Left kidney (tissue), 2 donors: ENCODE results near the gene GUCY2D. TPM values are rescaled to one million over a fixed set of nuclear protein-coding genes. Genes with fewer than 3 reads are reported as not detected.

ENCODE experiments used
- DNase-seq: peaks from one replicate; pipeline ENCODE4 v3.0.0-alpha.2; 2013
- polyA plus RNA-seq: library from polyadenylated mRNA; unstranded; fragments of 120-200 nt; gene quantifications from one replicate; pipeline ENCODE4 v1.2.1, GENCODE V29; 2013; ENCODE audit not compliant: insufficient read length

GUCY2D gene
- polyA plus RNA-seq, 1 donor = 0.45 TPM

- no peak for DNase-seq
Observed at GRCh38 chr17:8064561-8065019, 62.2 kb downstream of the GUCY2D start.

GRCh38 chr17:8066841-8067775 is 64.7 kb downstream of the GUCY2D start:
- no peak for DNase-seq

DNA sequence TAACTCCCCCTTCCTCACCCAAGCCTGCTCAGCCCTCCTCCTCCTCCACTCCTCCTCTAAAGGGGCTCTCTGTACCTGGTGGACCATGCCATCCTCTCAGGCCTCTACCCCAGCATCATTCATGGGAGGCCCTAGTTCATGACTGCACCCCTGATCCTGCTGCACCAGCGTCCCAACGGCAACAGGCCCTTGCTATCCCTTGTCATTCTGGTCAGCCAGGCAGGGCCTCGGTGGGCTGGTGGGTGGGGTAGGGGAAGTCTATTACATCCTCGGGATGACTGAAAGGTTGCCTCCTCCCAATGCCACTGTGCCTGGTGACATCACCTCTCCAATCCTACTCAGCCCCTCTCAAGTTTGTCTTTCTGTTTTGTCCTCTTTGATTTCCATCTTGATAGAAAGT is 65.4 kb downstream of the GUCY2D start:
- DNase-seq = no peak

- no peak for DNase-seq
Observed at GRCh38 chr17:8068736-8069586, 66.5 kb downstream of the GUCY2D start.

GRCh38 chr17:8069587-8069860 is 67.1 kb downstream of the GUCY2D start:
- DNase-seq = no peak

Other genes with a start within 250 kb of the GUCY2D start
- 20.5 TPM for gene KDM6B, start 168.4 kb upstream of the GUCY2D start, polyA plus RNA-seq
- gene TMEM88, start 147.5 kb upstream of the GUCY2D start, polyA plus RNA-seq = 18.3 TPM
- 70.0 TPM for gene NAA38, start 145.1 kb upstream of the GUCY2D start, polyA plus RNA-seq
- gene CYB5D1, start 144.6 kb upstream of the GUCY2D start, polyA plus RNA-seq = 29.7 TPM
- 195 TPM for gene CHD3, start 113.8 kb upstream of the GUCY2D start, polyA plus RNA-seq
- gene RNF227, start 86.3 kb upstream of the GUCY2D start, polyA plus RNA-seq = 4.5 TPM
- gene KCNAB3, start 72.8 kb upstream of the GUCY2D start, polyA plus RNA-seq = 12.3 TPM
- gene TRAPPC1, start 70.7 kb upstream of the GUCY2D start, polyA plus RNA-seq = 125 TPM
- gene CNTROB, start 70.4 kb upstream of the GUCY2D start, polyA plus RNA-seq = 67.3 TPM
- gene ALOX15B, start 36.4 kb downstream of the GUCY2D start, polyA plus RNA-seq = 1.0 TPM
- 1.1 TPM for gene ALOX12B, start 85.1 kb downstream of the GUCY2D start, polyA plus RNA-seq
- gene ALOXE3, start 115.9 kb downstream of the GUCY2D start, polyA plus RNA-seq = not detected
- gene HES7, start 121.5 kb downstream of the GUCY2D start, polyA plus RNA-seq = not detected
- gene PER1, start 149.8 kb downstream of the GUCY2D start, polyA plus RNA-seq = 22.9 TPM
- gene VAMP2, start 160.3 kb downstream of the GUCY2D start, polyA plus RNA-seq = 120 TPM
- 26.9 TPM for gene TMEM107, start 173.8 kb downstream of the GUCY2D start, polyA plus RNA-seq
- gene BORCS6, start 187.6 kb downstream of the GUCY2D start, polyA plus RNA-seq = 2.8 TPM
- 49.9 TPM for gene AURKB, start 208.0 kb downstream of the GUCY2D start, polyA plus RNA-seq
- gene CTC1, start 245.4 kb downstream of the GUCY2D start, polyA plus RNA-seq = 40.1 TPM
- gene PFAS, start 246.7 kb downstream of the GUCY2D start, polyA plus RNA-seq = 53.8 TPM